Measurements from ENCODE around the gene LAMP1.

The LAMP1 gene

DNA sequence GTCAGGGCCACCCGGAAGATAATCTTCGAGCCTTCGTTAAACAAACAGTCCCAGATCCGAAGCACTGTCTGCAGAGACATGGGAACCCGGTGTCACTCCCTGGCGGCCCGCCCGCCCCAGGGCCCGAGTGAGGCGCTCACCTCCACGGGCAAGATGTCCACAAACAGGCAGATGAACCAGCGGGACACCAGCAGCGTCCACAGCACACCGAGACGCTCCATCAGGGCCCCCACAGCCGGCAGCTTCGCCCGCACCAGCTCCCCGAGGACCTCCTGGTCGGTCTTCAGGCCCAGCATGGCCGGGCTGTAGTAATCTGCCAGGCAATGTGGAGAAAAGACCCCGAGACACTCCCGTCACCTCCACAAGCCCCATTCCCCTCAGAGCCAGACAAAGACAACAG lies 28.7 kb downstream of the LAMP1 start:
- H3K27ac ChIP-seq: no peak overlapping the region
- H3K9me3 ChIP-seq: no peaks in the 10 kb centered on the region
- H3K27me3 ChIP-seq: peaks cover 19% of the 10 kb centered on the region
- H3K36me3 ChIP-seq: peaks cover 53% of the 10 kb centered on the region
- TF ChIP-seq, protein P1, sequence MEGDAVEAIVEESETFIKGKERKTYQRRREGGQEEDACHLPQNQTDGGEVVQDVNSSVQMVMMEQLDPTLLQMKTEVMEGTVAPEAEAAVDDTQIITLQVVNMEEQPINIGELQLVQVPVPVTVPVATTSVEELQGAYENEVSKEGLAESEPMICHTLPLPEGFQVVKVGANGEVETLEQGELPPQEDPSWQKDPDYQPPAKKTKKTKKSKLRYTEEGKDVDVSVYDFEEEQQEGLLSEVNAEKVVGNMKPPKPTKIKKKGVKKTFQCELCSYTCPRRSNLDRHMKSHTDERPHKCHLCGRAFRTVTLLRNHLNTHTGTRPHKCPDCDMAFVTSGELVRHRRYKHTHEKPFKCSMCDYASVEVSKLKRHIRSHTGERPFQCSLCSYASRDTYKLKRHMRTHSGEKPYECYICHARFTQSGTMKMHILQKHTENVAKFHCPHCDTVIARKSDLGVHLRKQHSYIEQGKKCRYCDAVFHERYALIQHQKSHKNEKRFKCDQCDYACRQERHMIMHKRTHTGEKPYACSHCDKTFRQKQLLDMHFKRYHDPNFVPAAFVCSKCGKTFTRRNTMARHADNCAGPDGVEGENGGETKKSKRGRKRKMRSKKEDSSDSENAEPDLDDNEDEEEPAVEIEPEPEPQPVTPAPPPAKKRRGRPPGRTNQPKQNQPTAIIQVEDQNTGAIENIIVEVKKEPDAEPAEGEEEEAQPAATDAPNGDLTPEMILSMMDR (IDR thresholded peaks at IDR 0.05): no peak
- H3K4me1 ChIP-seq (ENCODE audit: control insufficient read depth in 1 of 2, insufficient read depth in 1 of 2, low read depth in 1 of 2, low read length in 1 of 2): no peaks in the 10 kb centered on the region
- no peak overlapping the region for H3K4me3 ChIP-seq (ENCODE audit: low read depth in 1 of 2, low read length in 1 of 2)

DNA sequence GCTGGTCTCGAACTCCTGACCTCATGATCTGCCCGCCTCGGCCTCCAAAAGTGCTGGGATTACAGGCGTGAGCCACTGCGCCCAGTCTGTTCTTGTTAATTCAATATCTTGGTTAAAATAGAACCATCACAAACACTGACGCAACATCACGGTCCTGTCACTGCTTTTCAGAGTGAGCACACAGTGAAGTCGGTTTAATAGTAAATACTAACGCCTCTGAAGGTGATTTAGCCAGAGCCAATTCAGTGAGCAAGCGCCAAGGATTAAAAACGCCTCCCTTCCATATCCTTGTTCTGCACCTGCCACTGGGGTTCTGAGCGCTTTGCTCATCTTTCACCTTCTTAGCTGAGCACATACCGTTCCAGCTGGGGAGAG lies 30.3 kb downstream of the LAMP1 start:
- H3K4me1 ChIP-seq (ENCODE audit: control insufficient read depth in 1 of 2, insufficient read depth in 1 of 2, low read depth in 1 of 2, low read length in 1 of 2): no peaks in the 10 kb centered on the region
- peaks cover 37% of the 10 kb centered on the region for H3K36me3 ChIP-seq
- H3K4me3 ChIP-seq (ENCODE audit: low read depth in 1 of 2, low read length in 1 of 2): no peak overlapping the region
- H3K9me3 ChIP-seq: no peaks in the 10 kb centered on the region
- H3K27ac ChIP-seq: no peak overlapping the region
- H3K27me3 ChIP-seq: peaks cover 19% of the 10 kb centered on the region
- TF ChIP-seq, protein P1 (IDR thresholded peaks at IDR 0.05): no peak

DNA sequence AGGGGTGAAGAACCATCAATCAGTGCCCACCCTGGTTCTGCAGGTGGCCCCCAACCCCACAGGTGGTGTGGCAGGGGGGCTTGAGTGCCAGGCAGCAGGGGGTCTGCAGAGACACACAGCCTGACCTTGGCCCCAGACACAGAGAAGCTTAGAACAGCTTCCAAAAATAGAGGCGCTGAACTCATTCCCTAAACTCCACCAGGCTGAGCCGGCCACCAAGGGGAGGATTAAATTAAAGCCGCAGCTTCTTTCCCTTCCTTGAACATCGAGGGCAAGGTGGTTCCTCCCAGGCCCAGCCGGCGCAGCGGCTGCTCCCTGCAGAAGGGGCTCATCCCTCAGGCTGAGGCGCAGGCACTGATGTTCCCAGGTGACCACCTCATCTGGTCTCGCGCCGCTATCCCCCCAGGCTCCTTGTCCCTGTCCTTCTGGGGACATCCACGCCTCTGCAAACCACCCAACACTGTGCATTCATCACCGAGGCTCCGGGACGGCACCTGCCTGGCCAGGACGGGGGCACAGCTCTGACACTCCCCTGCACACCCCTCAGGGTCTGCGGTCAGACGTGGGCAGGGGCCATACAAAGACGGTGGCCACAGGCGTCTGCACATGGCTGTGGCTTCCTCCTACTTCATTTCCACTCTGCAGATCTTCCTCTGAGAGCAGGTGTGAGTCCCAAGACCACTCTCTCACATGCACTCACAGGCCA lies 30.9 kb downstream of the LAMP1 start:
- peaks cover 31% of the 10 kb centered on the region for H3K36me3 ChIP-seq
- TF ChIP-seq, protein P1 (IDR thresholded peaks at IDR 0.05): no peak
- H3K4me3 ChIP-seq (ENCODE audit: low read depth in 1 of 2, low read length in 1 of 2): no peak overlapping the region

DNA sequence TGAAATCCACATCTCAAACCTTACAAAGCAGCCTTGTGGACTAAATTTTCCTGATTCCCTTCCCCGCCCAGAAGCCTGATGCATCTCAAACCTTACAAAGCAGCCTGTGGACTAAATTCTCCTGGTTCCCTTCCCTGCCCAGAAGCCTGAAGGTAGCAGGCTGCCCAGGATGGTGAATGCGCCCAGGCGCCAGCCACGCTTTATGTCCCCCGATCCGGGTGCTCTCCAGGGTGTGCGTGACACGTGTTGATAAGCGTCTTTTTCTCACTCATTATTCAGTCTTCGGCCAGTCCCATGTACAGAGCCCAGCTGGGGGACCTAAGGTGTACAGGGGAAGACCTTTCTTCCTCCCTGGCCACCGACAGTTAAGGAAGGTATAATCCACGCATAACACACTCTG lies 31.8 kb downstream of the LAMP1 start:
- no peaks in the 10 kb centered on the region for H3K4me1 ChIP-seq (ENCODE audit: control insufficient read depth in 1 of 2, insufficient read depth in 1 of 2, low read depth in 1 of 2, low read length in 1 of 2)
- TF ChIP-seq, protein P1 (IDR thresholded peaks at IDR 0.05): no peak
- peaks cover 22% of the 10 kb centered on the region for H3K36me3 ChIP-seq
- no peak overlapping the region for H3K27ac ChIP-seq
- H3K27me3 ChIP-seq: peaks cover 19% of the 10 kb centered on the region
- no peak overlapping the region for H3K4me3 ChIP-seq (ENCODE audit: low read depth in 1 of 2, low read length in 1 of 2)
- H3K9me3 ChIP-seq: no peaks in the 10 kb centered on the region

More for the DNA sequence above, 30.9 kb downstream of the LAMP1 start:
- Histone ChIP-seq H3K9me3 (no peaks in the 10 kb centered on the region), H3K27ac (no peak overlapping the region), H3K27me3 (peaks cover 19% of the 10 kb centered on the region), H3K4me1 (ENCODE audit: control insufficient read depth in 1 of 2, insufficient read depth in 1 of 2, low read depth in 1 of 2, low read length in 1 of 2) (no peaks in the 10 kb centered on the region)

DNA sequence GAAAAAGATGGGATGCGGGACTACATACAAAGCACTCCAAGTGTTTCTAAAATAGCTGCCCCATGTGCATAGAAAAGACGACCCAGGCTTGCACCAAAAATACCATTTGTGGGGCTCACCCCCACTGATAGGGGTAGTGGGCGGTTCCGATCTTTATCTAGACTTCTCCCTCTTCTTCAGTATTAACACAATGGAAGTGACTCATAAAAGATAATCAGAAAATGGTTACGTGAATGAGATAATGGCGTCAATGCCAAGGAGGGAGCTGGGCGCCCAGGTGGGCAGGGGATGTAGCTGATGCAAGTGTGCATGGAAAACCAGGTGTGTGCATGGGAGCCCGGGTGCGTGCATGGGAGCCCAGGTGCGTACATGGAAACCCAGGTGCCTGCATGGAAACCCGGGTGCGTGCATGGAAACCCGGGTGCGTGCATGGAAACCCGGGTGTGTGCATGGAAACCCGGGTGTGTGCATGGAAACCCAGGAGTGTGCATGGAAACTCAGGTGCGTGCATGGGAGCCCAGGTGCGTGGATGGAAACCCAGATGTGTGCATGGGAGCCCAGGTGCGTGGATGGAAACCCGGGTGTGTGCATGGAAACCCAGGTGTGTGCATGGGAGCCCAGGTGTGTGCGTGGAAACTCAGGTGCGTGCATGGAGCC lies 32.7 kb downstream of the LAMP1 start:
- TF ChIP-seq, protein P1 (IDR thresholded peaks at IDR 0.05): no peak
- no peak overlapping the region for H3K27ac ChIP-seq
- H3K4me3 ChIP-seq (ENCODE audit: low read depth in 1 of 2, low read length in 1 of 2): no peak overlapping the region

More for the DNA sequence above, 32.7 kb downstream of the LAMP1 start:
- Histone ChIP-seq H3K9me3 (no peaks in the 10 kb centered on the region), H3K36me3 (peaks cover 13% of the 10 kb centered on the region), H3K27me3 (peaks cover 19% of the 10 kb centered on the region), H3K4me1 (ENCODE audit: control insufficient read depth in 1 of 2, insufficient read depth in 1 of 2, low read depth in 1 of 2, low read length in 1 of 2) (no peaks in the 10 kb centered on the region)
